GM10266 (cell line): ENCODE measurements around the gene HIP1.
"Not testable (repeated sequence)": the region's sequence is repeated elsewhere in the genome, so short reads cannot be mapped to it uniquely, and the experiment has no call there.

Source experiments
- DNase-seq: peaks from one replicate; pipeline ENCODE4 v3.0.0; 2012; ENCODE audit errors: extremely low spot score

Gene HIP1

DNA sequence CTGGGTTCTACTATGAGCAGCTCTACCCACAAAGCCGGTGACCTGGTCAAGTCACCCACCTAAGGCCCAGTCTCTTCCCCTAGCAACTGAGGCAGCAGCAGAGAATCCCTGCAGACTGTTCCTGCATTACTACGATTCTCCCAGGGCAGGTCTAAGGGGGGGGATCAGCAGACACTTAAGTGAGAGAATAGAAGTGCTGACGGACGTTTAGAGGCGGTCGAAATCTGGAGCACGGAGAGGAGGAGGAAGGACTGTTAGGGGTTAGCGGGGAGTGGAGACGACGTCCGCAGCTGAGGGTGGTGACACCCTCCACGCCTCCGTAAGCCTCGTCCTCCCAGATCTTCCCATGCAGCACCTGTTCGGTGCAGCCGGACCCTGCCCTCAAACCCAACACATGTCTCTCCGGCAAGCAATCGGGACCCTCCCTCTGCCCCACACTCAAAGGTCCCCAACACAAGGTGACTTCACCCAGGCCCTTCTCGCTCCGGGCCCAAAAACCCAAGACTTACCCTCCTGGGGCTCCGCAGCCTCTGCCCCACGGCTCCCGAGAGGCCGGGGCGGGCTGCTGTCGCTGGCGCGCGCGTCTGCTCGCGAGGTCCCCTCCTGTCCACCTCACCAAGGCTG, 253.3 kb downstream of the HIP1 start:
- not testable (repeated sequence) for DNase-seq
